SK-N-SH treated with all-trans-retinoic acid at 6 μM for 48 hours (cell line): ENCODE results near the gene PTTG1IP.

ENCODE experiments used
- ATAC-seq: fragments of 200-7000 bp; cut with Tn5 transposase; 3 replicates; pipeline ENCODE4 v1.9.1; 2020; ENCODE audit warnings: mild to moderate bottlenecking, moderate library complexity
- ARNTL ChIP-seq: fragments of 450-650 bp; formaldehyde crosslinking; IDR thresholded peaks from 2 replicates; pipeline ENCODE4 v1.5.0; 2020; ENCODE audit warnings: low read depth, mild to moderate bottlenecking, moderate library complexity, borderline replicate concordance
- BACH2 ChIP-seq: fragments of 250-450 bp; sonication (Bioruptor Pico); IDR thresholded peaks from 2 replicates; pipeline ENCODE4 v1.9.0; 2021; ENCODE audit warnings: mild to moderate bottlenecking, borderline replicate concordance
- CSDC2 ChIP-seq: fragments of 250-450 bp; sonication (Bioruptor Pico); IDR thresholded peaks from 2 replicates; pipeline ENCODE4 v1.5.0; 2020; ENCODE audit warnings: mild to moderate bottlenecking, moderate library complexity
- ESRRG ChIP-seq: fragments of 250-450 bp; sonication (Bioruptor Pico); IDR thresholded peaks from 2 replicates; pipeline ENCODE4 v1.6.1; 2021; ENCODE audit warnings: mild to moderate bottlenecking
- PPARA ChIP-seq: fragments of 250-450 bp; sonication (Bioruptor Pico); IDR thresholded peaks from 2 replicates; pipeline ENCODE4 v1.5.0; 2020; ENCODE audit warnings: mild to moderate bottlenecking, borderline replicate concordance
- RARB ChIP-seq: fragments of 250-450 bp; sonication (Bioruptor Pico); IDR thresholded peaks from 2 replicates; pipeline ENCODE4 v1.8.0; 2021; ENCODE audit warnings: mild to moderate bottlenecking, moderate library complexity
- SNAI2 ChIP-seq: fragments of 250-450 bp; sonication (Bioruptor Pico); IDR thresholded peaks from 2 replicates; pipeline ENCODE4 v1.5.0; 2020; ENCODE audit warnings: mild to moderate bottlenecking, moderate library complexity
- TCF4 ChIP-seq: fragments of 250-450 bp; sonication (Bioruptor Pico); IDR thresholded peaks from 2 replicates; pipeline ENCODE4 v1.8.0; 2021; ENCODE audit warnings: mild to moderate bottlenecking, moderate library complexity, borderline replicate concordance
- TOX ChIP-seq: fragments of 250-450 bp; sonication (Bioruptor Pico); IDR thresholded peaks from 2 replicates; pipeline ENCODE4 v1.8.0; 2021; ENCODE audit warnings: mild to moderate bottlenecking, moderate library complexity, borderline replicate concordance
- ZC3H10 ChIP-seq: fragments of 250-450 bp; sonication (Bioruptor Pico); IDR thresholded peaks from 2 replicates; pipeline ENCODE4 v1.5.1; 2021; ENCODE audit warnings: mild to moderate bottlenecking, moderate library complexity
- ZFP3 ChIP-seq: fragments of 250-450 bp; sonication (Bioruptor Pico); IDR thresholded peaks from 2 replicates; pipeline ENCODE4 v1.5.0; 2020; ENCODE audit warnings: mild to moderate bottlenecking, moderate library complexity
- ZFP30 ChIP-seq: fragments of 450-650 bp; formaldehyde crosslinking; IDR thresholded peaks from 2 replicates; pipeline ENCODE4 v1.5.0; 2022; ENCODE audit warnings: mild to moderate bottlenecking, moderate library complexity
- ZNF565 ChIP-seq: fragments of 450-650 bp; formaldehyde crosslinking; conservative IDR thresholded peaks from 2 replicates; pipeline ENCODE4 v1.5.0; 2020; ENCODE audit warnings: low read depth, mild to moderate bottlenecking, moderate library complexity
- ZNF70 ChIP-seq: fragments of 450-650 bp; formaldehyde crosslinking; IDR thresholded peaks from 2 replicates; pipeline ENCODE4 v1.5.0; 2020; ENCODE audit warnings: mild to moderate bottlenecking, moderate library complexity
- TF ChIP-seq, protein P1 (sequence below): fragments of 250-450 bp; sonication (Bioruptor Pico); IDR thresholded peaks from 2 replicates; pipeline ENCODE4 v1.5.1; 2021; ENCODE audit warnings: mild to moderate bottlenecking, moderate library complexity
- TF ChIP-seq, protein P2 (sequence below): fragments of 250-450 bp; sonication (Bioruptor Pico); IDR thresholded peaks from 2 replicates; pipeline ENCODE4 v1.5.1; 2020; ENCODE audit warnings: low read depth, mild to moderate bottlenecking, moderate library complexity
- TF ChIP-seq, protein P3 (sequence below): fragments of 250-450 bp; sonication (Bioruptor Pico); IDR thresholded peaks from 2 replicates; pipeline ENCODE4 v1.5.0; 2020; ENCODE audit warnings: mild to moderate bottlenecking, moderate library complexity
- TF ChIP-seq, protein P4 (sequence below): fragments of 250-450 bp; sonication (Bioruptor Pico); IDR thresholded peaks from 2 replicates; pipeline ENCODE4 v1.8.0; 2021; ENCODE audit warnings: low read depth, mild to moderate bottlenecking, moderate library complexity, borderline replicate concordance
- TF ChIP-seq, protein P5 (sequence below): fragments of 250-450 bp; sonication (Bioruptor Pico); IDR thresholded peaks from 2 replicates; pipeline ENCODE4 v1.8.0; 2020; ENCODE audit warnings: mild to moderate bottlenecking, moderate library complexity, borderline replicate concordance

PTTG1IP gene

DNA sequence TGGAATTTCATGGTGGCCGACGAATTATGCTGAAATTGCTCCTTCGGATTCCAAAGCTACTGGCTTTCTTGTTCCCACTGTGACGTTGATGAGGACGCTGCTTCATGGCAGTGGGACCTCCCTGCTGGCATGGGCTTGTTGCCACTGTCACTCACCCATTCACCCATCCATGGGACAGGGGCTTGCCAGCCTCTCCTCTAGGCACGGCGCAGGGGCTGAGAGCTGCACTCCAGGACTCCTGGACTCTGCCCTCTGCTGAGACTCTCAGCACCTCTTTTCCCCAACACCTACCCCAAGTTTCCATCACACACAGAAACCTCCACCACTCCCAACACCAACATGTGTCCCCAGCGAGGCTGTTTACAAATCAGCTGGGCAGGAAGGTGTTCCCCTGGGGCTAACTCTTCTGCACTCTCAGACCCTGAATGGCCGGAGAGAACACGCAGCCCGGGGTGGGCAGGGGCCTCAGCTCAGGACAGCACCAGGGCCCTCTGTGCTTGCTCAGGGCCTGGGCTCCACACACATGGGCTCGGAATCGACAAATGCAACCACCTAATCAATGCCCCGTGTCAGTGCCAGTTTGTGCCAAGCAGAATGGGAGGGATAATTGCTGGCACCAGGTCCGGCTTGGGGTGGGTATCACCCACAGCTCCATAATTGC lies 44.1 kb upstream of the PTTG1IP start:
- no peak for ATAC-seq
- TF ChIP-seq ZFP30 (CRISPR knock-in tag): no peak
- no peak for TF ChIP-seq RARB (CRISPR knock-in tag)

DNA sequence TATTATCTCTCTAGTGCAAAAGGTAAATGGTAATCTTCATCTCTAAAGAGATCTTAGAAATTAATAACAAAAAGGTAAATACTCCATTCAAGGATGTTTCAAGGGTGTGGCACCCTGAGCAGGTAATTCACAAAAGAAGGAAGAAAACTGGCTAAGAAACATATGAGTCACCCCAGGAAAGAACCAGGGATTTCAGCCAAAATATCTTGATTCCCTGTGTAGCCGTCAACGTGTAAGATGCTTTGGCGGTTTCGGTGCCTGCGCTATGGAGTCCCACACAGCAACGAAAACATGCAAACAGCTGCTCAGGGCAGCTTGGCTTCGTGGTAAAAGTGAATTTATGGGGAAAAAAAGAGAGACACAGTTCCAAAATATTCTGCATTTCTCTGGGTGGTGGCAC lies 43.5 kb upstream of the PTTG1IP start:
- TF ChIP-seq CSDC2 (CRISPR knock-in tag) (no peak), ZNF70 (CRISPR knock-in tag) (no peak), BACH2 (no peak), TCF4 (CRISPR knock-in tag) (no peak)
- ATAC-seq: no peak

DNA sequence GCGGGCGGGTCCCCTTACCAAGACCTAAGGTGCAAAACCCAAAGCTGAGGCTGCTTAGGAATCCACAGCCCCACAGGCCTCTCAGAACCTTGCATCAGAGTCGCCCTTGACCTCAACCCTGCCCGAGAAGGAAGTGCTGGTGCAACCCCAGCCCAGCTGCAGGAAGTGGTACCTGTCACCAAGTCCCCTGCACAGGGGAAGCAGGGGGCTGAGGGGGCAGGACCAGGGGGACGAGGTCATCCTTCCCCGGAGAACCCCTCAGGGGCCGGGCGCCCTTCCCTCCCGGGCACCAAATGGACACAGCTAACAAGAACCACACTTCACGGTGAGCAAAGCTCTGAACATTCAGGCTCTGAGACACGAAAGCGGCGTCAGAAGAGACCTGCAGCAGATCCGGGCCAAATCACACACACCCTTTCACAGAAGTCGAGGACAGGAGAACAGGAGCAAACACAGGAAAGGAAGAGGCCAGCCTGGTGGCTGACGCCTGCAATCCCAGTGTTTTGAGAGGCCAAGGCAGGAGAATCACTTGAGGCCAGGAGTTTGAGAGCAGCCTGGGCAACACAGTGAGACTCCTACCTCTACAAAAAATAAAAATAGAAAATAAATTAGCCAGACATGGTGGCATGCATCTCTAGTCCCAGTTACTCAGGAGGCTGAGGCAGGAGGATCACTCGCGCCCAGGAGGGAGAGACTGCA lies 40.8 kb upstream of the PTTG1IP start:
- no peak for TF ChIP-seq ZFP3
- no peak for TF ChIP-seq ZC3H10 (CRISPR knock-in tag)
- TF ChIP-seq PPARA (CRISPR knock-in tag): no peak
- no peak for TF ChIP-seq BACH2
- no peak for TF ChIP-seq ESRRG (CRISPR knock-in tag)
- TF ChIP-seq SNAI2: no peak
- TF ChIP-seq CSDC2 (CRISPR knock-in tag): no peak
- TF ChIP-seq, protein P1, sequence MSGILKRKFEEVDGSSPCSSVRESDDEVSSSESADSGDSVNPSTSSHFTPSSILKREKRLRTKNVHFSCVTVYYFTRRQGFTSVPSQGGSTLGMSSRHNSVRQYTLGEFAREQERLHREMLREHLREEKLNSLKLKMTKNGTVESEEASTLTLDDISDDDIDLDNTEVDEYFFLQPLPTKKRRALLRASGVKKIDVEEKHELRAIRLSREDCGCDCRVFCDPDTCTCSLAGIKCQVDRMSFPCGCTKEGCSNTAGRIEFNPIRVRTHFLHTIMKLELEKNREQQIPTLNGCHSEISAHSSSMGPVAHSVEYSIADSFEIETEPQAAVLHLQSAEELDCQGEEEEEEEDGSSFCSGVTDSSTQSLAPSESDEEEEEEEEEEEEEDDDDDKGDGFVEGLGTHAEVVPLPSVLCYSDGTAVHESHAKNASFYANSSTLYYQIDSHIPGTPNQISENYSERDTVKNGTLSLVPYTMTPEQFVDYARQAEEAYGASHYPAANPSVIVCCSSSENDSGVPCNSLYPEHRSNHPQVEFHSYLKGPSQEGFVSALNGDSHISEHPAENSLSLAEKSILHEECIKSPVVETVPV: no peak
- TF ChIP-seq, protein P2, sequence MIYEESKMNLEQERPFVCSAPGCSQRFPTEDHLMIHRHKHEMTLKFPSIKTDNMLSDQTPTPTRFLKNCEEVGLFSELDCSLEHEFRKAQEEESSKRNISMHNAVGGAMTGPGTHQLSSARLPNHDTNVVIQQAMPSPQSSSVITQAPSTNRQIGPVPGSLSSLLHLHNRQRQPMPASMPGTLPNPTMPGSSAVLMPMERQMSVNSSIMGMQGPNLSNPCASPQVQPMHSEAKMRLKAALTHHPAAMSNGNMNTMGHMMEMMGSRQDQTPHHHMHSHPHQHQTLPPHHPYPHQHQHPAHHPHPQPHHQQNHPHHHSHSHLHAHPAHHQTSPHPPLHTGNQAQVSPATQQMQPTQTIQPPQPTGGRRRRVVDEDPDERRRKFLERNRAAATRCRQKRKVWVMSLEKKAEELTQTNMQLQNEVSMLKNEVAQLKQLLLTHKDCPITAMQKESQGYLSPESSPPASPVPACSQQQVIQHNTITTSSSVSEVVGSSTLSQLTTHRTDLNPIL: no peak
- no peak for TF ChIP-seq ARNTL (CRISPR knock-in tag)
- TF ChIP-seq, protein P3, sequence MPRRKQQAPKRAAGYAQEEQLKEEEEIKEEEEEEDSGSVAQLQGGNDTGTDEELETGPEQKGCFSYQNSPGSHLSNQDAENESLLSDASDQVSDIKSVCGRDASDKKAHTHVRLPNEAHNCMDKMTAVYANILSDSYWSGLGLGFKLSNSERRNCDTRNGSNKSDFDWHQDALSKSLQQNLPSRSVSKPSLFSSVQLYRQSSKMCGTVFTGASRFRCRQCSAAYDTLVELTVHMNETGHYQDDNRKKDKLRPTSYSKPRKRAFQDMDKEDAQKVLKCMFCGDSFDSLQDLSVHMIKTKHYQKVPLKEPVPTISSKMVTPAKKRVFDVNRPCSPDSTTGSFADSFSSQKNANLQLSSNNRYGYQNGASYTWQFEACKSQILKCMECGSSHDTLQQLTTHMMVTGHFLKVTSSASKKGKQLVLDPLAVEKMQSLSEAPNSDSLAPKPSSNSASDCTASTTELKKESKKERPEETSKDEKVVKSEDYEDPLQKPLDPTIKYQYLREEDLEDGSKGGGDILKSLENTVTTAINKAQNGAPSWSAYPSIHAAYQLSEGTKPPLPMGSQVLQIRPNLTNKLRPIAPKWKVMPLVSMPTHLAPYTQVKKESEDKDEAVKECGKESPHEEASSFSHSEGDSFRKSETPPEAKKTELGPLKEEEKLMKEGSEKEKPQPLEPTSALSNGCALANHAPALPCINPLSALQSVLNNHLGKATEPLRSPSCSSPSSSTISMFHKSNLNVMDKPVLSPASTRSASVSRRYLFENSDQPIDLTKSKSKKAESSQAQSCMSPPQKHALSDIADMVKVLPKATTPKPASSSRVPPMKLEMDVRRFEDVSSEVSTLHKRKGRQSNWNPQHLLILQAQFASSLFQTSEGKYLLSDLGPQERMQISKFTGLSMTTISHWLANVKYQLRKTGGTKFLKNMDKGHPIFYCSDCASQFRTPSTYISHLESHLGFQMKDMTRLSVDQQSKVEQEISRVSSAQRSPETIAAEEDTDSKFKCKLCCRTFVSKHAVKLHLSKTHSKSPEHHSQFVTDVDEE (CRISPR knock-in tag): no peak
- no peak for TF ChIP-seq TOX (CRISPR knock-in tag)
- TF ChIP-seq, protein P4, sequence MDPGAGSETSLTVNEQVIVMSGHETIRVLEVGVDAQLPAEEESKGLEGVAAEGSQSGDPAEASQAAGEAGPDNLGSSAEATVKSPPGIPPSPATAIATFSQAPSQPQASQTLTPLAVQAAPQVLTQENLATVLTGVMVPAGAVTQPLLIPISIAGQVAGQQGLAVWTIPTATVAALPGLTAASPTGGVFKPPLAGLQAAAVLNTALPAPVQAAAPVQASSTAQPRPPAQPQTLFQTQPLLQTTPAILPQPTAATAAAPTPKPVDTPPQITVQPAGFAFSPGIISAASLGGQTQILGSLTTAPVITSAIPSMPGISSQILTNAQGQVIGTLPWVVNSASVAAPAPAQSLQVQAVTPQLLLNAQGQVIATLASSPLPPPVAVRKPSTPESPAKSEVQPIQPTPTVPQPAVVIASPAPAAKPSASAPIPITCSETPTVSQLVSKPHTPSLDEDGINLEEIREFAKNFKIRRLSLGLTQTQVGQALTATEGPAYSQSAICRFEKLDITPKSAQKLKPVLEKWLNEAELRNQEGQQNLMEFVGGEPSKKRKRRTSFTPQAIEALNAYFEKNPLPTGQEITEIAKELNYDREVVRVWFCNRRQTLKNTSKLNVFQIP (CRISPR knock-in tag): no peak
- no peak for TF ChIP-seq ZNF565
- TF ChIP-seq, protein P5, sequence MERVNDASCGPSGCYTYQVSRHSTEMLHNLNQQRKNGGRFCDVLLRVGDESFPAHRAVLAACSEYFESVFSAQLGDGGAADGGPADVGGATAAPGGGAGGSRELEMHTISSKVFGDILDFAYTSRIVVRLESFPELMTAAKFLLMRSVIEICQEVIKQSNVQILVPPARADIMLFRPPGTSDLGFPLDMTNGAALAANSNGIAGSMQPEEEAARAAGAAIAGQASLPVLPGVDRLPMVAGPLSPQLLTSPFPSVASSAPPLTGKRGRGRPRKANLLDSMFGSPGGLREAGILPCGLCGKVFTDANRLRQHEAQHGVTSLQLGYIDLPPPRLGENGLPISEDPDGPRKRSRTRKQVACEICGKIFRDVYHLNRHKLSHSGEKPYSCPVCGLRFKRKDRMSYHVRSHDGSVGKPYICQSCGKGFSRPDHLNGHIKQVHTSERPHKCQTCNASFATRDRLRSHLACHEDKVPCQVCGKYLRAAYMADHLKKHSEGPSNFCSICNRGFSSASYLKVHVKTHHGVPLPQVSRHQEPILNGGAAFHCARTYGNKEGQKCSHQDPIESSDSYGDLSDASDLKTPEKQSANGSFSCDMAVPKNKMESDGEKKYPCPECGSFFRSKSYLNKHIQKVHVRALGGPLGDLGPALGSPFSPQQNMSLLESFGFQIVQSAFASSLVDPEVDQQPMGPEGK (CRISPR knock-in tag): no peak
- no peak for ATAC-seq
